ENCODE data around the gene HES4.

HES4 gene

GRCh38 chr1:1044455-1045078, 44.7 kb upstream of the HES4 start:
- H3K27ac ChIP-seq (ENCODE audit: insufficient read depth in 1 of 2, low read depth in 1 of 2, low read length in 2 of 2, poor library complexity in 1 of 2, severe bottlenecking in 2 of 2) = no peak overlapping the region
- no peaks in the 10 kb centered on the region for H3K36me3 ChIP-seq (ENCODE audit: control insufficient read depth in 4 of 4, insufficient read depth in 4 of 4, low read length in 3 of 4)
- peaks cover 0 to 3% (median 0%) of the 10 kb centered on the region in 5 experiments for H3K9me3 ChIP-seq (ENCODE audit: control extremely low read depth in 1 of 5, control insufficient read depth in 4 of 5, insufficient read depth in 2 of 5, low read depth in 1 of 5, low read length in 4 of 5)
- WGBS (ENCODE audit: insufficient coverage) = 97% methylated on average over 28 of the region's 34 CpGs
- no peak overlapping the region for H3K4me3 ChIP-seq (ENCODE audit: control insufficient read depth in 1 of 7, extremely low read depth in 1 of 7, insufficient read depth in 4 of 7, low read depth in 2 of 7, low read length in 6 of 7)
- ChIA-PET POLR2A (interaction anchor here (1.0 kb wide), 1 partner anchor 15 kb away, joined by 3 read pairs; no protein-coding TSS in a partner anchor), CTCF (interaction anchor here (0.7 to 1.5 kb wide), 3 partner anchors 11 to 19 kb away, joined by 3 to 7 read pairs (median 5); no protein-coding TSS in a partner anchor)
- no peak for DNase-seq
- H3K27me3 ChIP-seq (replicated peaks in 2 of 5; ENCODE audit: control insufficient read depth in 4 of 5, insufficient read depth in 5 of 5, low read length in 4 of 5) = peaks cover 0 to 10% (median 6%) of the 10 kb centered on the region in 5 experiments
- peaks cover 0 to 14% (median 11%) of the 10 kb centered on the region in 4 experiments for H3K4me1 ChIP-seq (ENCODE audit: control extremely low read depth in 1 of 4, control insufficient read depth in 4 of 4, insufficient read depth in 4 of 4, low read length in 3 of 4)

GRCh38 chr1:1043921-1044320, 44.0 kb upstream of the HES4 start:
- Histone ChIP-seq H3K36me3 (ENCODE audit: control insufficient read depth in 4 of 4, insufficient read depth in 4 of 4, low read length in 3 of 4) (no peaks in the 10 kb centered on the region), H3K9me3 (ENCODE audit: control extremely low read depth in 1 of 5, control insufficient read depth in 4 of 5, insufficient read depth in 2 of 5, low read depth in 1 of 5, low read length in 4 of 5) (peaks cover 0 to 3% (median 0%) of the 10 kb centered on the region in 5 experiments), H3K27ac (ENCODE audit: insufficient read depth in 1 of 2, low read depth in 1 of 2, low read length in 2 of 2, poor library complexity in 1 of 2, severe bottlenecking in 2 of 2) (no peak overlapping the region), H3K4me1 (ENCODE audit: control extremely low read depth in 1 of 4, control insufficient read depth in 4 of 4, insufficient read depth in 4 of 4, low read length in 3 of 4) (peaks cover 0 to 20% (median 17%) of the 10 kb centered on the region in 4 experiments), H3K27me3 (replicated peaks in 2 of 5; ENCODE audit: control insufficient read depth in 4 of 5, insufficient read depth in 5 of 5, low read length in 4 of 5) (peaks cover 0 to 17% (median 6%) of the 10 kb centered on the region in 5 experiments), H3K4me3 (ENCODE audit: control insufficient read depth in 1 of 7, extremely low read depth in 1 of 7, insufficient read depth in 4 of 7, low read depth in 2 of 7, low read length in 6 of 7) (no peak overlapping the region)
- no peak for DNase-seq
- WGBS (ENCODE audit: insufficient coverage) = 92% methylated on average over 32 of the region's 33 CpGs
- ChIA-PET POLR2A (interaction anchor here (0.6 to 1.0 kb wide), 2 partner anchors 15 to 145 kb away, joined by 3 read pairs; no protein-coding TSS in a partner anchor), CTCF (interaction anchor here (1.5 kb wide), 1 partner anchor 20 kb away, joined by 7 read pairs; no protein-coding TSS in a partner anchor)

- Histone ChIP-seq H3K27me3 (replicated peaks in 2 of 5; ENCODE audit: control insufficient read depth in 4 of 5, insufficient read depth in 5 of 5, low read length in 4 of 5) (peaks cover 0 to 22% (median 8%) of the 10 kb centered on the region in 5 experiments), H3K9me3 (ENCODE audit: control extremely low read depth in 1 of 5, control insufficient read depth in 4 of 5, insufficient read depth in 2 of 5, low read depth in 1 of 5, low read length in 4 of 5) (peaks cover 0 to 3% (median 0%) of the 10 kb centered on the region in 5 experiments), H3K4me3 (ENCODE audit: control insufficient read depth in 1 of 7, extremely low read depth in 1 of 7, insufficient read depth in 4 of 7, low read depth in 2 of 7, low read length in 6 of 7) (no peak overlapping the region), H3K4me1 (ENCODE audit: control extremely low read depth in 1 of 4, control insufficient read depth in 4 of 4, insufficient read depth in 4 of 4, low read length in 3 of 4) (peaks cover 0 to 25% (median 22%) of the 10 kb centered on the region in 4 experiments), H3K36me3 (ENCODE audit: control insufficient read depth in 4 of 4, insufficient read depth in 4 of 4, low read length in 3 of 4) (no peaks in the 10 kb centered on the region), H3K27ac (ENCODE audit: insufficient read depth in 1 of 2, low read depth in 1 of 2, low read length in 2 of 2, poor library complexity in 1 of 2, severe bottlenecking in 2 of 2) (no peak overlapping the region)
- WGBS (ENCODE audit: insufficient coverage) = 97% methylated on average over 26 of the region's 27 CpGs
- CTCF ChIA-PET = no interaction called here
- no peak for DNase-seq
- POLR2A ChIA-PET = interaction anchor here (0.6 to 1.0 kb wide), 2 partner anchors 16 to 146 kb away, joined by 3 read pairs; no protein-coding TSS in a partner anchor
Measured at GRCh38 chr1:1043411-1043810, 43.5 kb upstream of the HES4 start.

GRCh38 chr1:1042835-1043234, 42.9 kb upstream of the HES4 start:
- H3K27ac ChIP-seq (ENCODE audit: insufficient read depth in 1 of 2, low read depth in 1 of 2, low read length in 2 of 2, poor library complexity in 1 of 2, severe bottlenecking in 2 of 2) = no peak overlapping the region
- CTCF ChIA-PET = no interaction called here
- 96% methylated on average over 5 of the region's 10 CpGs for WGBS (ENCODE audit: insufficient coverage)

GRCh38 chr1:1041873-1042272, 42.0 kb upstream of the HES4 start:
- H3K27ac ChIP-seq (ENCODE audit: insufficient read depth in 1 of 2, low read depth in 1 of 2, low read length in 2 of 2, poor library complexity in 1 of 2, severe bottlenecking in 2 of 2) = no peak overlapping the region
- no peaks in the 10 kb centered on the region for H3K36me3 ChIP-seq (ENCODE audit: control insufficient read depth in 4 of 4, insufficient read depth in 4 of 4, low read length in 3 of 4)
- POLR2A ChIA-PET = interaction anchor here (0.8 kb wide), 1 partner anchor 16 kb away, joined by 3 read pairs; no protein-coding TSS in a partner anchor
- peaks cover 0 to 3% (median 0%) of the 10 kb centered on the region in 5 experiments for H3K9me3 ChIP-seq (ENCODE audit: control extremely low read depth in 1 of 5, control insufficient read depth in 4 of 5, insufficient read depth in 2 of 5, low read depth in 1 of 5, low read length in 4 of 5)
- CTCF ChIA-PET = no interaction called here
- DNase-seq = no peak
- WGBS (ENCODE audit: insufficient coverage) = 98% methylated on average over 20 of the region's 25 CpGs
- no peak overlapping the region for H3K4me3 ChIP-seq (ENCODE audit: control insufficient read depth in 1 of 7, extremely low read depth in 1 of 7, insufficient read depth in 4 of 7, low read depth in 2 of 7, low read length in 6 of 7)
- peaks cover 0 to 37% (median 12%) of the 10 kb centered on the region in 5 experiments for H3K27me3 ChIP-seq (replicated peaks in 2 of 5; ENCODE audit: control insufficient read depth in 4 of 5, insufficient read depth in 5 of 5, low read length in 4 of 5)
- H3K4me1 ChIP-seq (ENCODE audit: control extremely low read depth in 1 of 4, control insufficient read depth in 4 of 4, insufficient read depth in 4 of 4, low read length in 3 of 4) = peaks cover 0 to 26% (median 25%) of the 10 kb centered on the region in 4 experiments

More at GRCh38 chr1:1042835-1043234, 42.9 kb upstream of the HES4 start:
- DNase-seq = no peak
- peaks cover 0 to 27% (median 12%) of the 10 kb centered on the region in 5 experiments for H3K27me3 ChIP-seq (replicated peaks in 2 of 5; ENCODE audit: control insufficient read depth in 4 of 5, insufficient read depth in 5 of 5, low read length in 4 of 5)
- H3K4me3 ChIP-seq (ENCODE audit: control insufficient read depth in 1 of 7, extremely low read depth in 1 of 7, insufficient read depth in 4 of 7, low read depth in 2 of 7, low read length in 6 of 7) = no peak overlapping the region
- peaks cover 0 to 3% (median 0%) of the 10 kb centered on the region in 5 experiments for H3K9me3 ChIP-seq (ENCODE audit: control extremely low read depth in 1 of 5, control insufficient read depth in 4 of 5, insufficient read depth in 2 of 5, low read depth in 1 of 5, low read length in 4 of 5)
- peaks cover 0 to 26% (median 25%) of the 10 kb centered on the region in 4 experiments for H3K4me1 ChIP-seq (ENCODE audit: control extremely low read depth in 1 of 4, control insufficient read depth in 4 of 4, insufficient read depth in 4 of 4, low read length in 3 of 4)
- no peaks in the 10 kb centered on the region for H3K36me3 ChIP-seq (ENCODE audit: control insufficient read depth in 4 of 4, insufficient read depth in 4 of 4, low read length in 3 of 4)
- POLR2A ChIA-PET = no interaction called here

GRCh38 chr1:1041092-1041523, 41.2 kb upstream of the HES4 start:
- WGBS (ENCODE audit: insufficient coverage) = 70% methylated on average over 50 of the region's 60 CpGs
- Histone ChIP-seq H3K4me3 (ENCODE audit: control insufficient read depth in 1 of 7, extremely low read depth in 1 of 7, insufficient read depth in 4 of 7, low read depth in 2 of 7, low read length in 6 of 7) (no peak overlapping the region), H3K27me3 (replicated peaks in 2 of 5; ENCODE audit: control insufficient read depth in 4 of 5, insufficient read depth in 5 of 5, low read length in 4 of 5) (peaks cover 0 to 45% (median 12%) of the 10 kb centered on the region in 5 experiments), H3K36me3 (ENCODE audit: control insufficient read depth in 4 of 4, insufficient read depth in 4 of 4, low read length in 3 of 4) (no peaks in the 10 kb centered on the region), H3K27ac (ENCODE audit: insufficient read depth in 1 of 2, low read depth in 1 of 2, low read length in 2 of 2, poor library complexity in 1 of 2, severe bottlenecking in 2 of 2) (no peak overlapping the region), H3K4me1 (ENCODE audit: control extremely low read depth in 1 of 4, control insufficient read depth in 4 of 4, insufficient read depth in 4 of 4, low read length in 3 of 4) (peaks cover 0 to 26% (median 25%) of the 10 kb centered on the region in 4 experiments), H3K9me3 (ENCODE audit: control extremely low read depth in 1 of 5, control insufficient read depth in 4 of 5, insufficient read depth in 2 of 5, low read depth in 1 of 5, low read length in 4 of 5) (peaks cover 0 to 3% (median 0%) of the 10 kb centered on the region in 5 experiments)
- ChIA-PET POLR2A (interaction anchor here (0.8 to 1.6 kb wide), 2 partner anchors 17 to 23 kb away, joined by 3 to 7 read pairs; no protein-coding TSS in a partner anchor), CTCF (interaction anchor here (2.6 to 4.4 kb wide), 2 partner anchors 18 to 22 kb away, joined by 9 to 26 read pairs; no protein-coding TSS in a partner anchor)
- DNase-seq = peak in 2 of 3 donors; percentile 36 to 46
